ENCODE data around the gene CHRND. TPM values are rescaled to one million over a fixed set of nuclear protein-coding genes. Genes with fewer than 3 reads are reported as not detected.

Gene CHRND
- total RNA-seq, 3 donors from 2014 or later = not detected

GRCh38 chr2:232571026-232571474 lies 45.1 kb downstream of the CHRND start:
- Mint-ChIP-seq H3K4me1 (ENCODE audit: low read depth) (no peaks in the 10 kb centered on the region), H3K36me3 (ENCODE audit: insufficient read depth) (peaks cover 42% of the 10 kb centered on the region), H3K9me3 (no peaks in the 10 kb centered on the region), H3K27me3 (ENCODE audit: low read depth) (no peaks in the 10 kb centered on the region), H3K4me3 (no peak overlapping the region)
- DNase-seq (no peak), ATAC-seq (no peak)

- Mint-ChIP-seq H3K4me1 (ENCODE audit: low read depth) (no peaks in the 10 kb centered on the region), H3K27me3 (ENCODE audit: low read depth) (no peaks in the 10 kb centered on the region), H3K9me3 (no peaks in the 10 kb centered on the region), H3K4me3 (no peak overlapping the region), H3K36me3 (ENCODE audit: insufficient read depth) (peaks cover 39% of the 10 kb centered on the region)
- DNase-seq = no peak
- ATAC-seq = no peak
Observed at GRCh38 chr2:232573042-232573441, 47.1 kb downstream of the CHRND start.

GRCh38 chr2:232573771-232574435 lies 47.9 kb downstream of the CHRND start:
- Mint-ChIP-seq H3K4me3 (no peak overlapping the region), H3K27me3 (ENCODE audit: low read depth) (no peaks in the 10 kb centered on the region), H3K9me3 (no peaks in the 10 kb centered on the region), H3K36me3 (ENCODE audit: insufficient read depth) (peaks cover 32% of the 10 kb centered on the region), H3K4me1 (ENCODE audit: low read depth) (no peaks in the 10 kb centered on the region)
- no peak for DNase-seq
- ATAC-seq = no peak

GRCh38 chr2:232574674-232575403 lies 48.9 kb downstream of the CHRND start:
- Mint-ChIP-seq H3K27me3 (ENCODE audit: low read depth) (no peaks in the 10 kb centered on the region), H3K9me3 (no peaks in the 10 kb centered on the region), H3K36me3 (ENCODE audit: insufficient read depth) (peaks cover 26% of the 10 kb centered on the region), H3K4me1 (ENCODE audit: low read depth) (no peaks in the 10 kb centered on the region), H3K4me3 (no peak overlapping the region)
- ATAC-seq (no peak), DNase-seq (no peak)

GRCh38 chr2:232575404-232575746 lies 49.4 kb downstream of the CHRND start:
- no peaks in the 10 kb centered on the region for H3K9me3 Mint-ChIP-seq
- H3K27me3 Mint-ChIP-seq (ENCODE audit: low read depth) = no peaks in the 10 kb centered on the region
- H3K36me3 Mint-ChIP-seq (ENCODE audit: insufficient read depth) = peaks cover 27% of the 10 kb centered on the region
- DNase-seq (no peak), ATAC-seq (no peak)
- H3K4me1 Mint-ChIP-seq (ENCODE audit: low read depth) = no peaks in the 10 kb centered on the region
- H3K4me3 Mint-ChIP-seq = no peak overlapping the region

DNA sequence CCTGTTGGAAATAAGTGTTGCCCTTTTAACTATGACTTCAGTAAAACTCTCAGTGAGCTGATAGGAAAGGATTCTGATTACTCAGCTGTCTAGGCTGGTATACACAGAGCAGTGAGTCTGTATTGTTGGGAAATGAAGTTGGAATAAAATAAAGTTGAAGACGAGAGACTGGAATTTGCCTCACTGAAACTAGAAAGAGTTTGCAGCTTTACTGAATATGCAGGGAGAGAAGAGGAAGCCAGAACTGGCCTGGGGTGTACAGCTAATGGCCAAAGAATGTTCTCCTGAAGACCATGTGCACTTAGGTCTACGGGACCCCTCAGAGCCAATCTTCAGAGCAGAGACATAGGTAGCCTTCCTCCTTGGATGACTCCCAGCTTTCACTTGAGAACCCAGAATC lies 51.0 kb downstream of the CHRND start:
- DNase-seq (no peak), ATAC-seq (no peak)
- H3K4me1 Mint-ChIP-seq (ENCODE audit: low read depth) = no peaks in the 10 kb centered on the region
- no peaks in the 10 kb centered on the region for H3K9me3 Mint-ChIP-seq
- no peaks in the 10 kb centered on the region for H3K27me3 Mint-ChIP-seq (ENCODE audit: low read depth)
- peaks cover 38% of the 10 kb centered on the region for H3K36me3 Mint-ChIP-seq (ENCODE audit: insufficient read depth)
- H3K4me3 Mint-ChIP-seq = no peak overlapping the region

DNA sequence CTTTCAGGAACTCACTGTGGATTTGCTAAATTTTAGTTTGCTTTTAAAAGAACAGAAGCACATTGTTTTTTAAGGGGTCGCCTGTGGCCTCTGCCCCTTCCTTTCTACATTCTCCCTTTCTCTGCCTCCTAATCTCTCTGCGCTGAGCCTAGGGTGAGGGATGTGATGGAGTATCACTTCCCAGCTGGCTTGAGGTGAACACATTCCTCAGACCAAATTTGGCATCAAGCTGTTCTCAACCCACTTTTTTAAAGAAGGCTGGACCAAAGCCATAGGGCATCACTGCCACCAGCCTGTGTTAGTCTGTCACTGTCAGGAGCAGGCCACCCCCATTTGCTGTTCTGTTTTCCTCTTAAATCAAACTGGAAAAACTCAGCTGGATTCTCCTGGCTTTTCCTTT lies 51.9 kb downstream of the CHRND start:
- Mint-ChIP-seq H3K27me3 (ENCODE audit: low read depth) (no peaks in the 10 kb centered on the region), H3K4me1 (ENCODE audit: low read depth) (no peaks in the 10 kb centered on the region), H3K9me3 (no peaks in the 10 kb centered on the region), H3K4me3 (no peak overlapping the region), H3K36me3 (ENCODE audit: insufficient read depth) (peaks cover 45% of the 10 kb centered on the region)
- DNase-seq = no peak
- no peak for ATAC-seq

DNA sequence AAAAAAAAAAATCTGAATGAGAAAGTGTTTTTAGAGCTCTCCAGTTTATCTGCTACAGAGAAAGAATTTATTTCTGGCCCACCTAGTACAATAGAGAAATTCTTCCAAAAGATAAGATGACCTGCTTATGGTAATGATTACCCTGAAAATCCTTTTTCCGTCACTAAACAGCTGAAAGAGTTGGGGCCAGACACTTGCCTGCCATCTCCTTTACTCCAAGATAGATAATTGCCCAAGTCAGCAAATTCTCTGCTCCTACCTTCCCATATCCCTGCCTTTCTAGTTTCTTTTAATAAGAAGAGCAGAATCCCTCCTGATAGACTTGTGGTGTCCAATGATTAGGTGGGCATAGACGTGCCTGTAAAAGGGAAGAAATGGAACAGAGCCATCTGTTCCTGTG lies 52.7 kb downstream of the CHRND start:
- H3K9me3 Mint-ChIP-seq = no peaks in the 10 kb centered on the region
- H3K4me1 Mint-ChIP-seq (ENCODE audit: low read depth) = no peaks in the 10 kb centered on the region
- no peaks in the 10 kb centered on the region for H3K27me3 Mint-ChIP-seq (ENCODE audit: low read depth)
- DNase-seq (no peak), ATAC-seq (no peak)
- peaks cover 52% of the 10 kb centered on the region for H3K36me3 Mint-ChIP-seq (ENCODE audit: insufficient read depth)
- no peak overlapping the region for H3K4me3 Mint-ChIP-seq

GRCh38 chr2:232580648-232580981 lies 54.7 kb downstream of the CHRND start:
- Mint-ChIP-seq H3K27me3 (ENCODE audit: low read depth) (no peaks in the 10 kb centered on the region), H3K4me3 (no peak overlapping the region), H3K36me3 (ENCODE audit: insufficient read depth) (peaks cover 53% of the 10 kb centered on the region), H3K4me1 (ENCODE audit: low read depth) (no peaks in the 10 kb centered on the region), H3K9me3 (no peaks in the 10 kb centered on the region)
- DNase-seq = no peak
- no peak for ATAC-seq

- Mint-ChIP-seq H3K4me3 (no peak overlapping the region), H3K27me3 (ENCODE audit: low read depth) (no peaks in the 10 kb centered on the region), H3K36me3 (ENCODE audit: insufficient read depth) (peaks cover 46% of the 10 kb centered on the region), H3K4me1 (ENCODE audit: low read depth) (no peaks in the 10 kb centered on the region), H3K9me3 (no peaks in the 10 kb centered on the region)
- DNase-seq = no peak
- no peak for ATAC-seq
Observed at GRCh38 chr2:232581725-232582124, 55.8 kb downstream of the CHRND start.

- Mint-ChIP-seq H3K9me3 (no peaks in the 10 kb centered on the region), H3K4me3 (no peak overlapping the region), H3K4me1 (ENCODE audit: low read depth) (no peaks in the 10 kb centered on the region), H3K27me3 (ENCODE audit: low read depth) (no peaks in the 10 kb centered on the region), H3K36me3 (ENCODE audit: insufficient read depth) (peaks cover 39% of the 10 kb centered on the region)
- DNase-seq (no peak), ATAC-seq (no peak)
Observed at GRCh38 chr2:232584238-232584637, 58.3 kb downstream of the CHRND start.

Other genes with a start within 250 kb of the CHRND start
- not detected for gene ALPP, start 147.4 kb upstream of the CHRND start, total RNA-seq
- gene ALPG, start 119.3 kb upstream of the CHRND start, total RNA-seq = not detected
- gene ALPI, start 70.0 kb upstream of the CHRND start, total RNA-seq = not detected
- under 1 TPM; 0.16 to 0.20 (median 0.19) TPM for gene ECEL1, start 38.3 kb upstream of the CHRND start, total RNA-seq
- not detected for gene PRSS56, start 5.8 kb upstream of the CHRND start, total RNA-seq
- gene CHRNG, start 13.5 kb downstream of the CHRND start, total RNA-seq = not detected
- 10 to 100 TPM; 10.5 to 11.7 (median 11.5) TPM for gene TIGD1, start 24.4 kb downstream of the CHRND start, total RNA-seq
- 10 to 100 TPM; 67.8 to 77.2 (median 76.9) TPM for gene EIF4E2, start 24.5 kb downstream of the CHRND start, total RNA-seq
- under 1 TPM; 0.16 to 0.69 (median 0.35) TPM for gene EFHD1, start 107.4 kb downstream of the CHRND start, total RNA-seq
- 10 to 100 TPM; 44.1 to 53.7 (median 47.4) TPM for gene GIGYF2, start 171.2 kb downstream of the CHRND start, total RNA-seq